Measurements from ENCODE around the gene FAM184B. TPM values are rescaled to one million over a fixed set of nuclear protein-coding genes. Genes with fewer than 3 reads are reported as not detected.

Gene FAM184B
- total and polyA plus RNA-seq, 2 of the 4 experiments (the other 2 are of a cell fraction): 0.07 to 0.18 TPM

DNA sequence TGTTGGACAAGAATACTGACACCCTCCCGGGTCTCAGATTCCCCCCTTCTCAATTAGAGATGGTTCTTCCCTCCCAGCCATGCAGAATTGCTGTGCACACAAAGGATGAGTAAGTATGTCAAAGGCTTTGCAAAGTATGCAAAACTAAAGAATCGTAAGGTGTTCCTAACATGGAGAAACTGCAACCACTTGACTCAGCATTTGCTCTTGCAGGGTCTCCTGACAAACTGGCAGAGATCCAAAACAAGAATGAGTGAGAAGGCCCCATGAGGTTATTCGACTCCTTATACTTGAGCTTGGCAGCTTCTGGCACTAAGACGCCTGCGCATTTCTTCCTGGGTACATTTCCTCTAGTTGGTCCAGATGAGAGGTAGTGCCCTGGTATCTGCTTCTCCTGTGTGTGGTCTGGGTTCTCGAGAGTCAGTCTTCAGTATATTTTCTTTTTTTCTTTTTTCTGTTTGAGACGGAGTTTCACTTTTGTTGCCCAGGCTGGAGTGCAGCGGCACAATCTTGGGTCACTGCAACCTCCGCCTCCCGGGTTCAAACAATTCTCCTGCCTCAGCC is 8.2 kb downstream of the FAM184B start:
- in situ Hi-C loops (cut with MboI; ENCODE audit: low sequenced_read_pairs): no loop called here
- H2BK5ac ChIP-seq (ENCODE audit: low read depth, low read length, poor library complexity, severe bottlenecking): no peak overlapping the region
- CTCF ChIA-PET: no interaction called here

More for the DNA sequence above, 8.2 kb downstream of the FAM184B start:
- no peak overlapping the region for H4K91ac ChIP-seq (ENCODE audit: insufficient read depth, low read depth, low read length)
- no CpG with 5 or more reads among the region's 10 CpGs for WGBS, 2 experiments (ENCODE audit: extremely low coverage in 2 of 2, insufficient read length in 1 of 2)
- ATAC-seq (ENCODE audit: low read depth): no peak
- POLR2A ChIA-PET (ENCODE audit: unreplicated experiment): no interaction called here
- no peaks in the 10 kb centered on the region for H4K20me1 ChIP-seq (ENCODE audit: insufficient read depth, low read length)
- no peak for DNase-seq
- no peak overlapping the region for H3K27ac ChIP-seq (ENCODE audit: insufficient read depth, low read length)
- no peak overlapping the region for H2BK20ac ChIP-seq (ENCODE audit: low read depth, low read length)
- H3K14ac ChIP-seq (replicated peaks; ENCODE audit: low read depth, low read length): no peak overlapping the region
- intact Hi-C loops (cut with micrococcal nuclease): no loop called here
- no peaks in the 10 kb centered on the region for H3K4me1 ChIP-seq (ENCODE audit: control insufficient read depth, insufficient read depth, low read length)
- H3K4me2 ChIP-seq (ENCODE audit: low read depth, low read length): no peak overlapping the region
- no peak overlapping the region for H3K4ac ChIP-seq (ENCODE audit: low read depth, low read length)
- no TSS peak for BruUV-seq (replicated peaks)
- peaks cover 1% of the 10 kb centered on the region; the same call in 1 of the 2 replicates for H3K27me3 ChIP-seq (ENCODE audit: control insufficient read depth, insufficient read depth, low read length)
- H3K9ac ChIP-seq (ENCODE audit: low read depth, low read length): no peak overlapping the region
- H2AK5ac ChIP-seq (ENCODE audit: low read depth, low read length): no peak overlapping the region
- no peak overlapping the region for H2BK120ac ChIP-seq (ENCODE audit: low read depth, low read length)
- dilution Hi-C loops (cut with HindIII; ENCODE audit: low sequenced_read_pairs, unreplicated experiment): no loop called here
- no peak overlapping the region for H3K56ac ChIP-seq (ENCODE audit: extremely low read depth, insufficient read depth, low read length)
- H3K9me1 ChIP-seq (ENCODE audit: insufficient read depth, low read length): no peaks in the 10 kb centered on the region
- no peak overlapping the region for H4K5ac ChIP-seq (ENCODE audit: low read depth, low read length)
- H3K23ac ChIP-seq (ENCODE audit: low read depth, low read length): no peak overlapping the region
- no peaks in the 10 kb centered on the region for H3K79me1 ChIP-seq (ENCODE audit: low read depth in 1 of 2, low read length in 2 of 2)
- H2BK15ac ChIP-seq (ENCODE audit: low read depth, low read length): no peak overlapping the region
- no peak overlapping the region for H2AFZ ChIP-seq (replicated peaks; ENCODE audit: low read length, poor library complexity)
- no peak overlapping the region for H2AK9ac ChIP-seq (replicated peaks; ENCODE audit: low read depth, low read length, poor library complexity)
- TF ChIP-seq RAD21 (IDR thresholded peaks at IDR 0.05; ENCODE audit: low read length) (no peak), USF2 (IDR thresholded peaks at IDR 0.05; ENCODE audit: low read depth, low read length) (no peak), RFX5 (IDR thresholded peaks at IDR 0.05; ENCODE audit: low read depth, low read length) (no peak), RCOR1 (IDR thresholded peaks at IDR 0.05; ENCODE audit: insufficient replicate concordance, low read length) (no peak), CHD1 (IDR thresholded peaks at IDR 0.05; ENCODE audit: low read depth, low read length) (no peak), MAZ (IDR thresholded peaks at IDR 0.05; ENCODE audit: borderline replicate concordance, low read depth, low read length) (no peak), MXI1 (IDR thresholded peaks at IDR 0.05; ENCODE audit: borderline replicate concordance, low read depth, low read length) (no peak), CEBPB (IDR thresholded peaks at IDR 0.05; ENCODE audit: low read depth, low read length) (no peak), NFE2L2 (IDR thresholded peaks at IDR 0.05; ENCODE audit: low read depth, low read length) (no peak), POLR2A (IDR thresholded peaks at IDR 0.05; ENCODE audit: low read depth, low read length) (no peak), SMC3 (IDR thresholded peaks at IDR 0.05; ENCODE audit: low read depth, low read length) (no peak), MAFK (IDR thresholded peaks at IDR 0.05; ENCODE audit: low read depth, low read length) (no peak), BHLHE40 (IDR thresholded peaks at IDR 0.05; ENCODE audit: low read depth, low read length) (no peak), FOS (IDR thresholded peaks at IDR 0.05; ENCODE audit: low read depth, low read length) (no peak)
- TF ChIP-seq, protein P1, sequence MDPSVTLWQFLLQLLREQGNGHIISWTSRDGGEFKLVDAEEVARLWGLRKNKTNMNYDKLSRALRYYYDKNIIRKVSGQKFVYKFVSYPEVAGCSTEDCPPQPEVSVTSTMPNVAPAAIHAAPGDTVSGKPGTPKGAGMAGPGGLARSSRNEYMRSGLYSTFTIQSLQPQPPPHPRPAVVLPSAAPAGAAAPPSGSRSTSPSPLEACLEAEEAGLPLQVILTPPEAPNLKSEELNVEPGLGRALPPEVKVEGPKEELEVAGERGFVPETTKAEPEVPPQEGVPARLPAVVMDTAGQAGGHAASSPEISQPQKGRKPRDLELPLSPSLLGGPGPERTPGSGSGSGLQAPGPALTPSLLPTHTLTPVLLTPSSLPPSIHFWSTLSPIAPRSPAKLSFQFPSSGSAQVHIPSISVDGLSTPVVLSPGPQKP (IDR thresholded peaks at IDR 0.05; ENCODE audit: borderline replicate concordance, low read depth, low read length): no peak
- TF ChIP-seq, protein P2, sequence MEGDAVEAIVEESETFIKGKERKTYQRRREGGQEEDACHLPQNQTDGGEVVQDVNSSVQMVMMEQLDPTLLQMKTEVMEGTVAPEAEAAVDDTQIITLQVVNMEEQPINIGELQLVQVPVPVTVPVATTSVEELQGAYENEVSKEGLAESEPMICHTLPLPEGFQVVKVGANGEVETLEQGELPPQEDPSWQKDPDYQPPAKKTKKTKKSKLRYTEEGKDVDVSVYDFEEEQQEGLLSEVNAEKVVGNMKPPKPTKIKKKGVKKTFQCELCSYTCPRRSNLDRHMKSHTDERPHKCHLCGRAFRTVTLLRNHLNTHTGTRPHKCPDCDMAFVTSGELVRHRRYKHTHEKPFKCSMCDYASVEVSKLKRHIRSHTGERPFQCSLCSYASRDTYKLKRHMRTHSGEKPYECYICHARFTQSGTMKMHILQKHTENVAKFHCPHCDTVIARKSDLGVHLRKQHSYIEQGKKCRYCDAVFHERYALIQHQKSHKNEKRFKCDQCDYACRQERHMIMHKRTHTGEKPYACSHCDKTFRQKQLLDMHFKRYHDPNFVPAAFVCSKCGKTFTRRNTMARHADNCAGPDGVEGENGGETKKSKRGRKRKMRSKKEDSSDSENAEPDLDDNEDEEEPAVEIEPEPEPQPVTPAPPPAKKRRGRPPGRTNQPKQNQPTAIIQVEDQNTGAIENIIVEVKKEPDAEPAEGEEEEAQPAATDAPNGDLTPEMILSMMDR (conservative IDR thresholded peaks at IDR 0.05; ENCODE audit: low read depth, low read length): no peak
- H3K36me3 ChIP-seq (ENCODE audit: control insufficient read depth, insufficient read depth, low read length): no peaks in the 10 kb centered on the region
- H3K4me3 ChIP-seq (ENCODE audit: insufficient read depth, low read depth, low read length): no peak overlapping the region
- no peaks in the 10 kb centered on the region for H3K9me3 ChIP-seq (ENCODE audit: control insufficient read depth, insufficient read depth, low read length)
- no peak overlapping the region for H4K8ac ChIP-seq (ENCODE audit: low read depth in 2 of 2, low read length in 2 of 2)
- H3K18ac ChIP-seq (ENCODE audit: low read depth, low read length): no peak overlapping the region
